GM13976 (cell line): Measurements from ENCODE around the gene DCAF17.
A peak's percentile ranks its signal among the peaks of the same experiment; 100 is the strongest.

Experiments used
- DNase-seq: peaks from one replicate; pipeline ENCODE4 v3.0.0; 2012; ENCODE audit warnings: low spot score
- CTCF ChIP-seq: IDR thresholded peaks from 2 replicates; pipeline ENCODE4 v1.5.1; 2012; ENCODE audit warnings: borderline replicate concordance, mild to moderate bottlenecking; ENCODE audit not compliant: insufficient read depth; ENCODE audit errors: extremely low read depth, missing control alignments, control extremely low read depth
- in situ Hi-C: fragments of 300-500 bp; cut with MboI; formaldehyde crosslinking; loops from one replicate; pipeline ENCODE4 v1.12.0; 2022; ENCODE audit warnings: low sequenced_read_pairs, mixed read lengths, inconsistent platforms; ENCODE audit not compliant: unreplicated experiment

Gene DCAF17

DNA sequence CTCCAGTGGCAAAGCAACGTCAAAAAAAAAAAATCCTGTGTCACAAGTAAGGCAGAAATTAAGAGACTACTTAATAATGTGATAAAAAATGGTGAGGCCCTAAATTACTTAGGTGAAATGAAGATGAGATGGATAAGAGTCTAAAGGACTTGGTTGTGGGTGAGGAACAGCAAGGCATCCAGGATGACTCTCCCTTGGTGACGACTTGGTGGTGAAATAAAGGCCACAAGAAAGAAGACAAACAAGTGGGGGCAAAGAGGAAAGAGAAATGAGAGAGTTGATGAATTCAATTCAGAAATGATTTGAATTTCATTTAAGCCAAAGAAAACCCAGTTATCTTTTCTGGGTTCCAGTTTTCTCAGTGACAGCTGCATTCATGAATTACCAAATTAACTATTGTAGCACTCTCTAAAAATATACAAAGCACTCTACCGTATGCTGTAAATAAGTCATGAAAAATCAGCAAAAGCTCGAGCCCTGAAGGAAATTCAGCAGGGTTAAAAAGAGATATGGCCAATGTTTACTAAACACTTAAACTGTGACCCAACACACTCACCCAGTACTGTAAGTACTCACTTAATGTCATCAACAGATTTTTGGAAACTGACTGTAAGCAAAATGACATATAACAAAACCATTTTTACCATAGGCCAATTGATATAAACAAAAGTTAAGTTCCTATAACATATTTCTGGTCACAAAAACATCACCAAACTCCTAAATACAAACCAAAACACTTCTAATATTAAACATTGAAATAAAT is 1.6 kb upstream of the DCAF17 start:
- no peak for DNase-seq
- TF ChIP-seq CTCF, result no peak
- in situ Hi-C loops, result loop anchor here (25.0 kb wide), 1 partner anchor 445 kb away; no protein-coding TSS in a partner anchor

GRCh38 chr2:171432969-171433762 is 860 bp upstream of the DCAF17 start:
- in situ Hi-C loops, result loop anchor here (25.0 kb wide), 1 partner anchor 446 kb away; no protein-coding TSS in a partner anchor
- TF ChIP-seq CTCF, result no peak
- peak; percentile 53 for DNase-seq

- DNase-seq, result no peak
- peak; percentile 46 for TF ChIP-seq CTCF
- in situ Hi-C loops, result loop anchor here (25.0 kb wide), 1 partner anchor 446 kb away; no protein-coding TSS in a partner anchor
Observed at GRCh38 chr2:171433763-171434012, 338 bp upstream of the DCAF17 start, which contains the start of gene METTL8. METTL8 (minus strand) TSS chr2:171433990; CDS start chr2:171392185, 41,805 bp downstream.

- DNase-seq, result no peak
- in situ Hi-C loops, result loop anchor here (25.0 kb wide), 1 partner anchor 449 kb away; no protein-coding TSS in a partner anchor
- TF ChIP-seq CTCF, result no peak
Observed at GRCh38 chr2:171436307-171436706, 2.3 kb downstream of the DCAF17 start.

DNA sequence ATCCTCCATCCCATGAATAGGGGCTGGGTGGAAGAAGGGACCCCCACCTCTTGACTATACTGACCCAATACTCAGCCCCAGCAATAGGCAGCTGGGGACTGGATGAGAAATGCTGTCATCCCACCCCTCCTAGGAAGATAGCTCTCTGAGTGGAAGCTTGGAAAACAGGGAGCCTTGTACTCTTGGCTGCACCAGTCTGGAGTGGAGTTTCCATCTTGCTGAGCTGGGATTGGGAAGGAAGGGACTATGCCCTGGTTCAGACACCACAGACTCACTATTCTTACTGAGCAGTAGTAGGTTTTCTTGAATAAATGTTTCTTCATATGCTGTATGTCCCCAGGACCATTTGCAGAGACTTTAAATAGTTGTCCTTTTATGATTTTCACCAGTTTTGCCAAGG is 7.4 kb downstream of the DCAF17 start:
- DNase-seq, result no peak
- in situ Hi-C loops, result loop anchor here (25.0 kb wide), 1 partner anchor 454 kb away; no protein-coding TSS in a partner anchor
- no peak for TF ChIP-seq CTCF

GRCh38 chr2:171447675-171448074 is 13.6 kb downstream of the DCAF17 start:
- no peak for DNase-seq
- in situ Hi-C loops, result loop anchor here (25.0 kb wide), 1 partner anchor 460 kb away; no protein-coding TSS in a partner anchor
- peak; percentile 17 for TF ChIP-seq CTCF
